H1 (cell line): ENCODE measurements around the gene RPS6KA6. TPM values are rescaled to one million over a fixed set of nuclear protein-coding genes. Genes with fewer than 3 reads are reported as not detected.

Experiments used
- CTCF ChIA-PET: fragments of 300-600 bp; sonication (Branson Sonifier 250); formaldehyde crosslinking; loops from one replicate; lab custom pipeline; 2021; ENCODE audit not compliant: partially characterized antibody; lab: Charles Lee
- POLR2A ChIA-PET: fragments of 300-600 bp; sonication (Branson Sonifier 250); formaldehyde crosslinking; loops from one replicate; lab custom pipeline; 2021; ENCODE audit warnings: inconsistent platforms; ENCODE audit not compliant: partially characterized antibody; lab: Charles Lee
- DNase-seq, 2 experiments: peaks; one replicate each; pipeline versions ENCODE4 v3.0.0 to v3.0.0-alpha.2; 2010 to 2022; ENCODE audit warnings: low spot score in 2 of 2, low read depth in 1 of 2, mixed read lengths in 1 of 2
- FAIRE-seq: peaks from 2 replicates; lab custom pipeline; 2011; peaks lifted over from hg19 to GRCh38; lab: Jason Lieb, UNC
- H2AFZ ChIP-seq: 2 replicates; pipeline ENCODE4 v1.8.1; 2012; ENCODE audit warnings: low read length, inconsistent platforms
- H2AK5ac ChIP-seq: 2 replicates; pipeline ENCODE4 v1.6.1; 2013; ENCODE audit warnings: low read depth, low read length
- H2BK120ac ChIP-seq: replicated peaks from 2 replicates; pipeline ENCODE3; 2013; ENCODE audit warnings: low read depth, low read length, inconsistent platforms
- H2BK12ac ChIP-seq: 2 replicates; pipeline ENCODE4 v1.6.1; 2013; ENCODE audit warnings: low read depth, low read length
- H2BK15ac ChIP-seq: 2 replicates; pipeline ENCODE4 v1.6.1; 2013; ENCODE audit warnings: low read length
- H2BK20ac ChIP-seq: 2 replicates; pipeline ENCODE4 v1.6.1; 2013; ENCODE audit warnings: low read length
- H2BK5ac ChIP-seq: 2 replicates; pipeline ENCODE4 v1.6.1; 2013; ENCODE audit warnings: low read depth, low read length
- H3K14ac ChIP-seq: 2 replicates; pipeline ENCODE4 v1.6.1; 2013; ENCODE audit warnings: inconsistent platforms; ENCODE audit not compliant: insufficient read length
- H3K18ac ChIP-seq: 2 replicates; pipeline ENCODE4 v1.6.1; 2013; ENCODE audit warnings: low read length; ENCODE audit errors: extremely low read depth
- H3K23ac ChIP-seq: 2 replicates; pipeline ENCODE4 v1.6.1; 2013; ENCODE audit warnings: inconsistent platforms; ENCODE audit not compliant: insufficient read length
- H3K23me2 ChIP-seq: 2 replicates; pipeline ENCODE4 v1.6.1; 2013; ENCODE audit warnings: low read depth, low read length
- H3K27ac ChIP-seq: 2 replicates; pipeline ENCODE4 v1.6.1; 2011; ENCODE audit warnings: low read depth, low read length, inconsistent platforms
- H3K27me3 ChIP-seq, 4 experiments: replicated peaks in 1 of 4; 1 replicate in 1 of 4; 2 replicates in 3 of 4; pipeline versions ENCODE4 v1.6.1 to v1.8.1; 2011 to 2013; ENCODE audit warnings: low read length in 3 of 4, mild to moderate bottlenecking in 3 of 4, inconsistent platforms in 2 of 4, mixed read lengths in 2 of 4, moderate library complexity in 1 of 4; ENCODE audit not compliant: control insufficient read depth in 3 of 4, insufficient read depth in 3 of 4; ENCODE audit errors: extremely low read depth in 1 of 4
- H3K36me3 ChIP-seq, 4 experiments: 2 replicates each; pipeline versions ENCODE4 v1.6.1 to v1.8.1; 2011 to 2013; ENCODE audit warnings: mild to moderate bottlenecking in 4 of 4, low read length in 3 of 4, moderate library complexity in 2 of 4, control low read depth in 1 of 4, inconsistent platforms in 1 of 4; ENCODE audit not compliant: insufficient read depth in 4 of 4, control insufficient read depth in 2 of 4
- H3K4ac ChIP-seq: replicated peaks from 2 replicates; pipeline ENCODE3; 2013; ENCODE audit warnings: low read length, low read depth, mixed read lengths, inconsistent platforms; ENCODE audit not compliant: insufficient read length
- H3K4me1 ChIP-seq, 4 experiments: replicated peaks in 1 of 4; 1 replicate in 1 of 4; 2 replicates in 3 of 4; pipeline versions ENCODE4 v1.6.1 to v1.8.1; 2011 to 2013; ENCODE audit warnings: low read length in 3 of 4, inconsistent platforms in 2 of 4, mixed read lengths in 1 of 4; ENCODE audit not compliant: insufficient read depth in 4 of 4, control insufficient read depth in 3 of 4
- H3K4me2 ChIP-seq, 2 experiments: 2 replicates each; pipeline versions ENCODE4 v1.6.1 to v1.8.1; 2011 to 2013; ENCODE audit warnings: low read depth in 2 of 2, low read length in 2 of 2, control low read depth in 1 of 2, inconsistent platforms in 1 of 2, mild to moderate bottlenecking in 1 of 2; ENCODE audit not compliant: insufficient read depth in 1 of 2
- H3K4me3 ChIP-seq, 4 experiments: fragments of 200-600, 300-600 bp in 1 of 4; sonication (generic), shearing (Covaris generic), sonication (Bioruptor Twin) in 1 of 4; 2 replicates each; pipeline versions ENCODE4 v1.5.1 to v1.8.1; 2011 to 2016; ENCODE audit warnings: low read length in 4 of 4, low read depth in 3 of 4, control low read depth in 2 of 4, inconsistent platforms in 2 of 4, mild to moderate bottlenecking in 2 of 4, mixed read lengths in 1 of 4, moderate library complexity in 1 of 4; ENCODE audit not compliant: insufficient read depth in 2 of 4; ENCODE audit errors: extremely low read depth in 1 of 4
- H3K56ac ChIP-seq: replicated peaks from 2 replicates; pipeline ENCODE3; 2013; ENCODE audit warnings: low read depth, mild to moderate bottlenecking, mixed read lengths, low read length, inconsistent platforms; ENCODE audit not compliant: insufficient read length
- H3K79me1 ChIP-seq: 2 replicates; pipeline ENCODE4 v1.6.1; 2013; ENCODE audit warnings: low read depth, low read length, control low read depth
- H3K79me2 ChIP-seq, 2 experiments: 2 replicates each; pipeline versions ENCODE4 v1.6.1 to v1.8.1; 2012 to 2013; ENCODE audit warnings: low read length in 2 of 2, mild to moderate bottlenecking in 2 of 2, inconsistent platforms in 1 of 2; ENCODE audit not compliant: insufficient read depth in 2 of 2, control insufficient read depth in 1 of 2
- H3K9ac ChIP-seq, 4 experiments: replicated peaks in 1 of 4; 1 replicate in 1 of 4; 2 replicates in 3 of 4; pipeline versions ENCODE4 v1.6.1 to v1.8.1; 2011 to 2013; ENCODE audit warnings: low read depth in 3 of 4, low read length in 3 of 4, control low read depth in 2 of 4, mild to moderate bottlenecking in 2 of 4, moderate library complexity in 2 of 4, inconsistent platforms in 1 of 4; ENCODE audit errors: extremely low read depth in 1 of 4
- H3K9me3 ChIP-seq, 2 experiments: 2 replicates each; pipeline versions ENCODE4 v1.6.1 to v1.8.1; 2012 to 2013; ENCODE audit warnings: mild to moderate bottlenecking in 2 of 2, moderate library complexity in 2 of 2, control low read depth in 1 of 2, inconsistent platforms in 1 of 2, low read depth in 1 of 2, low read length in 1 of 2, mixed read lengths in 1 of 2; ENCODE audit not compliant: insufficient read depth in 2 of 2
- H4K20me1 ChIP-seq, 2 experiments: replicated peaks in 1 of 2; 2 replicates each; pipeline versions ENCODE3 to v1.8.1; 2011 to 2013; ENCODE audit warnings: inconsistent platforms in 2 of 2, low read length in 2 of 2, mild to moderate bottlenecking in 1 of 2; ENCODE audit not compliant: insufficient read depth in 2 of 2, control insufficient read depth in 1 of 2
- H4K5ac ChIP-seq: 2 replicates; pipeline ENCODE4 v1.6.1; 2013; ENCODE audit warnings: low read length, low read depth, mixed read lengths, inconsistent platforms; ENCODE audit not compliant: insufficient read length
- H4K8ac ChIP-seq: 2 replicates; pipeline ENCODE4 v1.8.0; 2013; ENCODE audit warnings: mild to moderate bottlenecking, moderate library complexity, low read length, inconsistent platforms; ENCODE audit not compliant: insufficient read depth; ENCODE audit errors: extremely low read depth
- H4K91ac ChIP-seq: replicated peaks from 2 replicates; pipeline ENCODE3; 2013; ENCODE audit warnings: low read length, mixed read lengths, inconsistent platforms; ENCODE audit not compliant: insufficient read length
- ASH2L ChIP-seq: fragments of 200-600, 300-600 bp; sonication (generic); IDR thresholded peaks from one replicate; pipeline ENCODE4 v1.7.1; 2017; ENCODE audit warnings: low read length
- ATF2 ChIP-seq: IDR thresholded peaks from 2 replicates; pipeline ENCODE4 v1.6.1; 2012; ENCODE audit warnings: low read length, inconsistent platforms
- BRCA1 ChIP-seq: IDR thresholded peaks from 2 replicates; pipeline ENCODE4 v1.6.1; 2012; ENCODE audit warnings: low read depth, low read length, improper control_type of control experiment
- EP300 ChIP-seq, 2 experiments: IDR thresholded peaks; 1 replicate in 1 of 2; 2 replicates in 1 of 2; pipeline ENCODE4 v1.6.1; 2011 to 2012; ENCODE audit warnings: low read depth in 2 of 2, low read length in 2 of 2, mild to moderate bottlenecking in 2 of 2, borderline replicate concordance in 1 of 2, inconsistent platforms in 1 of 2, moderate library complexity in 1 of 2
- EZH2 ChIP-seq: fragments of 200-600 bp; sonication (generic); IDR thresholded peaks from 2 replicates; pipeline ENCODE4 v1.7.1; 2012; ENCODE audit warnings: low read depth, mild to moderate bottlenecking, moderate library complexity, low read length, inconsistent platforms; ENCODE audit not compliant: severe bottlenecking
- KDM1A ChIP-seq: fragments of 200-600, 300-600 bp; sonication (generic); IDR thresholded peaks from 2 replicates; pipeline ENCODE4 v1.7.1; 2016; ENCODE audit warnings: mild to moderate bottlenecking, low read length, borderline replicate concordance
- MAX ChIP-seq: IDR thresholded peaks from 2 replicates; pipeline ENCODE4 v1.6.1; 2012; ENCODE audit warnings: inconsistent platforms
- NANOG ChIP-seq: IDR thresholded peaks from 2 replicates; pipeline ENCODE4 v1.6.1; 2011; ENCODE audit warnings: low read length, low read depth, mild to moderate bottlenecking, inconsistent platforms; ENCODE audit not compliant: insufficient read depth, poor library complexity, severe bottlenecking
- POLR2A ChIP-seq, 2 experiments: IDR thresholded peaks; 1 replicate in 1 of 2; 2 replicates in 1 of 2; pipeline ENCODE4 v1.6.1; 2011; ENCODE audit warnings: low read depth in 2 of 2, low read length in 2 of 2, mild to moderate bottlenecking in 2 of 2; ENCODE audit errors: control extremely low read depth in 1 of 2
- RBBP5 ChIP-seq: IDR thresholded peaks from 2 replicates; pipeline ENCODE4 v1.7.1; 2012; ENCODE audit warnings: low read depth, mild to moderate bottlenecking, inconsistent platforms, low read length, moderate library complexity, borderline replicate concordance
- SP4 ChIP-seq: IDR thresholded peaks from 2 replicates; pipeline ENCODE4 v1.6.1; 2012; ENCODE audit warnings: low read length, inconsistent platforms
- YY1 ChIP-seq: IDR thresholded peaks from 2 replicates; pipeline ENCODE4 v1.6.1; 2011; ENCODE audit warnings: low read depth, mild to moderate bottlenecking, low read length
- polyA plus RNA-seq, 7 experiments: library from polyadenylated mRNA; depleted of rRNA in 3 of 7; stranded (reverse) in 5 of 7; unstranded in 2 of 7; fragments of >200 nt in 5 of 7; fragments of 200-250 nt in 2 of 7; gene quantifications; 1 replicate in 5 of 7; 2 replicates in 1 of 7; 4 replicates in 1 of 7; pipeline versions ENCODE4 v1.2.1 to v1.2.3, GENCODE V29; 2011 to 2013; ENCODE audit warnings: missing spikeins in 2 of 7, mixed read lengths in 2 of 7
- total RNA-seq: library from RNA; stranded (reverse); fragmentation: NEBNext Ultra II Directional; extraction: Animal tissue kit (Norgen Biotek cat#: 25700); gene quantifications from 2 replicates; pipeline ENCODE4 v1.2.1, GENCODE V29; 2021

The RPS6KA6 gene
- total and polyA plus RNA-seq, 2 of the 8 experiments (the other 6 are each of a cell fraction or from before 2014, with no cell fraction given): 3.5 to 14.6 TPM

- FAIRE-seq (no peak), DNase-seq (no peak)
- Histone ChIP-seq H3K14ac (no peak overlapping the region), H4K8ac (no peak overlapping the region), H3K4me3 (no peak overlapping the region), H3K23me2 (no peaks in the 10 kb centered on the region), H3K9ac (no peak overlapping the region), H3K79me1 (no peaks in the 10 kb centered on the region), H3K27me3 (no peaks in the 10 kb centered on the region), H3K27ac (no peak overlapping the region), H2BK20ac (no peak overlapping the region), H4K91ac (no peak overlapping the region), H3K4me1 (no peaks in the 10 kb centered on the region), H3K36me3 (no peaks in the 10 kb centered on the region; a peak in 1 of 8 replicates), H2BK15ac (no peak overlapping the region), H3K18ac (no peak overlapping the region), H3K4me2 (no peak overlapping the region), H4K20me1 (no peaks in the 10 kb centered on the region), H3K79me2 (no peaks in the 10 kb centered on the region), H2BK5ac (no peak overlapping the region), H3K9me3 (no peaks in the 10 kb centered on the region), H3K23ac (no peak overlapping the region), H2AK5ac (no peak overlapping the region), H2BK12ac (no peak overlapping the region), H3K56ac (no peak overlapping the region), H2BK120ac (no peak overlapping the region), H3K4ac (no peak overlapping the region), H2AFZ (no peak overlapping the region), H4K5ac (no peak overlapping the region)
- CTCF ChIA-PET: interaction anchor here (1.1 to 3.0 kb wide), 3 partner anchors 10 to 72 kb away, joined by 3 to 10 read pairs (median 4); no protein-coding TSS in a partner anchor
- POLR2A ChIA-PET: no interaction called here
- TF ChIP-seq POLR2A (IDR thresholded peaks at IDR 0.05; ENCODE audit: control extremely low read depth in 1 of 2, low read depth in 2 of 2, low read length in 2 of 2): no peak
- no peak for TF ChIP-seq EZH2
- no peak for TF ChIP-seq ATF2
- no peak for TF ChIP-seq EP300 (IDR thresholded peaks at IDR 0.05; ENCODE audit: borderline replicate concordance in 1 of 2, low read depth in 2 of 2, low read length in 2 of 2)
- TF ChIP-seq BRCA1: no peak
- no peak for TF ChIP-seq YY1
- TF ChIP-seq MAX: no peak
- no peak for TF ChIP-seq NANOG
- no peak for TF ChIP-seq RBBP5
- no peak for TF ChIP-seq ASH2L
- no peak for TF ChIP-seq SP4
- no peak for TF ChIP-seq KDM1A
These were observed 69.2 kb downstream of the RPS6KA6 start for GRCh38 chrX:84118769-84119168.
